ENCODE measurements around the gene TXN2.
"Not testable (repeated sequence)": the region's sequence is repeated elsewhere in the genome, so short reads cannot be mapped to it uniquely, and the experiment has no call there.

The TXN2 gene

DNA sequence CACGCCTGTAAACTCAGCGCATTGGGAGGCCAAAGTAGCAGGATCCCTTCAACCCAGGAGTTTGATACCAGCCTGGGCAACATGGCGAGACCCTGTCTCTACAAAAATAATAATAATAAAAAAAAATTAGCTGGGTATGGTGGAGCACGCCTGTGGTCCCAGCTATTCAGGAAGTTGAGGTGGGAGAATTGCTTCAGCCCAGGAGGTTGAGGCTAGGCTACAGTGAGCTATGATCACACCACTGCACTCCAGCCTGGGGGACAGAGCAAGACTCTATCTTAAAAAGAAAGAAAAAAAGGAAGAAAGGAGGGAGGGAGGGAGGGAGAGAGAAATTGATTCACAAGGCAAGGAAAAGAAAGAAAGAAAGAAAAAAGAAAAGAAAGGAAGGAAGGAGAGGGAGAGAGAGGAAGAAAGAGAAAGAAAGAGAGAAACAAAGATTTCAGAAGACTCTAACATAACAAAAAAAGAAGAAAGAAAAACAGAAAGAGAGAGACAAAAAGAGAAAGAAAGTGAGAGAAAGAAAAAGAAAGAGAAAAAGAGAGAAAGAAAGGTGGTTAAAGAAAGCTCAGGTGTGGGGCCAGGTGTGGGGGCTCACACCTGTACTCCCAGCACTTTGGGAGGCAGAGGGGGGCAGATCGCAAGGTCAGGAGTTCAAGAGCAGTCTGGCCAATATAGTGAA is 56.4 kb downstream of the TXN2 start:
- Histone ChIP-seq H3K9me3 (no peaks in the 10 kb centered on the region), H3K27me3 (no peaks in the 10 kb centered on the region), H3K36me3 (no peaks in the 10 kb centered on the region), H3K27ac (no peak overlapping the region), H3K4me1 (peaks cover 0 to 8% (median 5%) of the 10 kb centered on the region in 4 donors), H3K4me3 (no peak overlapping the region)
- intact Hi-C loops (cut with DNase I; ENCODE audit: low total_unique reads): no loop called here
- TF ChIP-seq, protein P1, sequence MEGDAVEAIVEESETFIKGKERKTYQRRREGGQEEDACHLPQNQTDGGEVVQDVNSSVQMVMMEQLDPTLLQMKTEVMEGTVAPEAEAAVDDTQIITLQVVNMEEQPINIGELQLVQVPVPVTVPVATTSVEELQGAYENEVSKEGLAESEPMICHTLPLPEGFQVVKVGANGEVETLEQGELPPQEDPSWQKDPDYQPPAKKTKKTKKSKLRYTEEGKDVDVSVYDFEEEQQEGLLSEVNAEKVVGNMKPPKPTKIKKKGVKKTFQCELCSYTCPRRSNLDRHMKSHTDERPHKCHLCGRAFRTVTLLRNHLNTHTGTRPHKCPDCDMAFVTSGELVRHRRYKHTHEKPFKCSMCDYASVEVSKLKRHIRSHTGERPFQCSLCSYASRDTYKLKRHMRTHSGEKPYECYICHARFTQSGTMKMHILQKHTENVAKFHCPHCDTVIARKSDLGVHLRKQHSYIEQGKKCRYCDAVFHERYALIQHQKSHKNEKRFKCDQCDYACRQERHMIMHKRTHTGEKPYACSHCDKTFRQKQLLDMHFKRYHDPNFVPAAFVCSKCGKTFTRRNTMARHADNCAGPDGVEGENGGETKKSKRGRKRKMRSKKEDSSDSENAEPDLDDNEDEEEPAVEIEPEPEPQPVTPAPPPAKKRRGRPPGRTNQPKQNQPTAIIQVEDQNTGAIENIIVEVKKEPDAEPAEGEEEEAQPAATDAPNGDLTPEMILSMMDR (IDR thresholded peaks at IDR 0.05): no peak
- DNase-seq: no peak

DNA sequence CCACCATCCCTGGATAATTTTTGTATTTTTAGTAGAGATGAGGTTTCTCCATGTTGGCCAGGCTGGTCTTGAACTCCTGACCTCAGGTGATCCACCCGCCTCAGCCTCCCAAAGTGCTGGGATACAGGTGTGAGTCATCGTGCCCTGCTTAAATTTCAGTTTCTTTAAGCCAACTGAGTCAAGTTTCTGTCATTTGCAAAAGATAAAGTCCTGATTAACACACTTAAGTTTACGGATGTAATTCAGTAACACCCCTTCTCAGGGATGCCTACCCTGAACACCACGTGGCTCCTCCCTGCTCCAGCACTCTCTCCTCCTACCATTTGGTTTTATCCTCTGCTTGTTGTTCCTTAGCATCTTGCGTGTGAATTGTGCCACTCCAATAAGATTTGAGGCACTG is 57.0 kb downstream of the TXN2 start:
- DNase-seq: not testable (repeated sequence)

DNA sequence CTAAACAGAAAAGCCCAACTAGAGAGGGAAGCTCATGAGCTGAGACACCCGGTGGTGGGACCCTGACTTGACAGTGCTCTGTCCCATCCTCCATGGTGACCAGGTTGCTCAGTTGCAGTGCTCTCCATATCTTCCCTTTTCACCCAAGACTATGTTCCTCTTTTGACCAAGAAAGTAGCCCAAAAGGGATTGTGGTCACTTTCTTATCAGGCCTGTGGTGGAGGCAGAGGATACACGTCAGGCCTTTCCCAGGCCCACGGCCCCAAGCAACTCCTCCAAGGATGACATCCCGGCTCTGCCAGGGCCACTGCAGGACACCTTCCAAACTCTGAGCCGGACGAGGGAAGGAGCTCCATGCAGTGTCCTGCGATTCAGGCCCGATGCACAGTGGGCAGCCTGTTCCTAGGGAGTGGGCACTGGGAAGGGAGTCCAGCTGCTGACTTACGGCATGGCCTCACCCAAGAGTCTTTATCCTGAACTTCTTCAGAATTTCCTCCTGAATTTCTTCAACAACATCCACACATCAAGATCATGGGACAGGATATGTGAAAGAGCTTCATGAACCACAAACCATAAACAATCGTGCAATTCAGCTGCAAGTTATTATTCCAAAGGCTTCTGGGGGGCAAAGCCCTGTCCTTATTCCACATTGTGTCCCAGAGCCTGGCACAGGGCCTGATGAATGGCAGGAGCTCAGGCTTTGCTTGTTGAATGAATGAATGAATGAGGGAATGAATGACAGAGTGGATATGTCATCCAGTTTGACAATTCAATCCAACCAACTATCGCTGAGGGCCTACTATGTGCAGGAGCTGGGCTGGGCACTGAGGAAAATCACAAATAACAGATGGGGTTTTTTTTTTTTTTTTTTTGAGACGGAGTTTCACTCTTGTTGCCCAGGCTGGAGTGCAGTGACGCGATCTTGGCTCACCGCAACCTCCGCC is 57.7 kb downstream of the TXN2 start:
- no peak for DNase-seq
- Histone ChIP-seq H3K36me3 (no peaks in the 10 kb centered on the region), H3K4me1 (peaks cover 0 to 18% (median 7%) of the 10 kb centered on the region in 4 donors), H3K9me3 (no peaks in the 10 kb centered on the region), H3K27ac (no peak overlapping the region), H3K27me3 (no peaks in the 10 kb centered on the region), H3K4me3 (no peak overlapping the region)
- intact Hi-C loops (cut with DNase I; ENCODE audit: low total_unique reads): no loop called here
- TF ChIP-seq, protein P1 (IDR thresholded peaks at IDR 0.05): no peak

More for the DNA sequence above, 57.0 kb downstream of the TXN2 start:
- H3K27ac ChIP-seq; intact Hi-C loops (cut with DNase I; ENCODE audit: low total_unique reads); H3K4me3 ChIP-seq; H3K9me3 ChIP-seq; H3K27me3 ChIP-seq; H3K36me3 ChIP-seq: not testable (repeated sequence)
- H3K4me1 ChIP-seq: peaks cover 0 to 13% (median 7%) of the 10 kb centered on the region in 4 donors

DNA sequence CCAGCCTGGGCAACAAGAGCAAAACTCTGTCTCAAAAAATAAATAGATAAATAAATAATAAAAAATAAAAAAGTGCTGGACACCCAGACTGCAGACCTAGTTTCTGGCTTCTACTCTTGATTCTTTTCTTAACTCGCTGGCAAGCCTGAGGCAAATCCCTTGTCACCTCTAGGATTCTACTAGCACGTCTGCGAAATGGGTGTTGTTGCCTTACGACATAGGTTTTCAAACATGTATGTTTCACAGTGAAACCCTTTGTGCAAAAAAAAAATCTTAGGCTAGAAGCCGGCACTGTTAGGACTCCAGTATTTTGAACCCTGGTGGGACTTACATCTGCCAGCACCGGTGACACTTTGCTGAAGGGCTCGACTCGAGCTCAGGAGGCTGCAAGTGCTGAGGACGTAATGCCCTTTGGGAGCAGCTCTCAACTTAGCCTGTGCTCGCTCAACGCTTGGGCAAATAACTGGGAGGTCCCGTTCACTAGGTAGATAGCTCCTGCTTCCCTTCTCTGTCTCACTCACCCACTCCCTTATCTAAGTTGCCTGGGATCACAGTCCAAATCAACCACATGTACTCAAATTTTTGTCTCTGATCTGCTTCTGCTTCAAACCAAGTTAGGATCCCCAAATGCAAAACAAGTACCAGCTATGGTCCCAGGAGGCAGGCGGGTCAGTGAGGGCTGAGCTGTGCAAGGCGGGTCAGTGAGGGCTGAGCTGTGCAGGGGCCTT is 59.0 kb downstream of the TXN2 start:
- intact Hi-C loops (cut with DNase I; ENCODE audit: low total_unique reads): no loop called here
- Histone ChIP-seq H3K27ac (no peak overlapping the region), H3K4me3 (no peak overlapping the region), H3K9me3 (no peaks in the 10 kb centered on the region), H3K4me1 (peaks cover 0 to 18% (median 7%) of the 10 kb centered on the region in 4 donors), H3K36me3 (no peaks in the 10 kb centered on the region), H3K27me3 (no peaks in the 10 kb centered on the region)
- no peak for DNase-seq
- TF ChIP-seq, protein P1 (IDR thresholded peaks at IDR 0.05): no peak

DNA sequence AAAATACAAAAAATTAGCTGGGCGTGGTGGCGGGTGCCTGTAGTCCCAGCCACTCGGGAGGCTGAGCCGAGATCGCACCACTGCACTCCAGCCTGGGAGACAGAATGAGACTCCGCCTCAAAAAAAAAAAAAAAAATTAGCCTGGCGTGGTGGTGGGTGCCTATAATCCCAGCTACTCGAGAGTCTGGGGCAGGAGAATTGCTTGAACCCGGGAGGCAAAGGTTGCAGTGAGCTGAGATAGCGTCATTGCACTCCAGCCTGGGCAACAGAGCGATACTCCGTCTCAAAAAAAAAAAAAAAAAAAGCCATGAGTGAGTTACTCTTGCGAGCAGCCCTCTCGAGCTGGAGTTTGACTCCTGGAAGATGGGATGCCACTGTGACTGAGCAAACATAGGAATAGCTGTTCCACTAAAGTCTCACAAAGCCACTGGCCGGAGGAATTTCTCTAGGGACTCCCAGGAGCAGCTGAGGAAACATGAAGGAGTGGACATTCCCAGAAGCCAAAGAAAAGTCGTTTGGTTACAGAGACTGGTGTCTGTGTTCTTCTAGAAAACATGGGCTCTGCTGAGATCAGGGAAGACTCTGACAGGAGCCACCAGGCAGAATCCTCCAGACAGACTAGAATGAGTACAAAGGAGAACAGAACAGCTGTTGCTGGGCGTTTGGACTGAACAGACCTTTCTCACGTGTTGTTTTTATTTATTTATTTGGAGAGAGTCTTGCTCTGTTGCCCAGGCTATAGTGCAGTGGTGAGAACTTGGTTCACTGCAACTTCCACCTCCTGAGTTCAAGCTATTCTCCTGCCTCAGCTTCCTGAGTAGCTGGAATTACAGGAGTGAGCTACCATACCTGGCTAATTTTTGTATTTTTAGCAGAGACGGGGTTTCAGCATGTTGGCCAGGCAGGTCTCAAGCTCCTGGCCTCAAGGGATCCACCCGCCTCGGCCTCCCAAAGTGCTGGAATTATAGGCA is 61.2 kb downstream of the TXN2 start:
- Histone ChIP-seq H3K36me3 (no peaks in the 10 kb centered on the region), H3K4me3 (peak overlapping the region; percentile 18 to 22), H3K27ac (peak overlapping the region; percentile 57 to 59), H3K9me3 (no peaks in the 10 kb centered on the region), H3K27me3 (no peaks in the 10 kb centered on the region), H3K4me1 (peaks cover 0 to 18% (median 7%) of the 10 kb centered on the region in 4 donors)
- intact Hi-C loops (cut with DNase I; ENCODE audit: low total_unique reads): no loop called here
- TF ChIP-seq, protein P1 (IDR thresholded peaks at IDR 0.05): no peak
- no peak for DNase-seq

All from tibial artery (tissue), 4 donors.